WTC11 (cell line): ENCODE measurements around the gene PANK4. TPM values are rescaled to one million over a fixed set of nuclear protein-coding genes. Genes with fewer than 3 reads are reported as not detected.

ENCODE experiments used
- ATAC-seq: fragments of 200-7000 bp; cut with Tn5 transposase; 2 replicates; pipeline ENCODE4 v1.10.0; 2021; ENCODE audit warnings: mild to moderate bottlenecking, moderate library complexity
- CTCF ChIA-PET: fragments of 300-600 bp; sonication (Branson Sonifier 250); formaldehyde crosslinking; loops from one replicate; lab custom pipeline; 2021; ENCODE audit warnings: antibody characterized with exemption; lab: Charles Lee
- POLR2A ChIA-PET: fragments of 350-600 bp; sonication (Branson Sonifier 250); formaldehyde crosslinking; loops from one replicate; lab custom pipeline; 2021; ENCODE audit warnings: antibody characterized with exemption; lab: Charles Lee
- DNase-seq: peaks from one replicate; pipeline ENCODE4 v3.0.0; 2021; ENCODE audit warnings: low spot score
- H3K27ac Mint-ChIP-seq: 2 replicates; pipeline ENCODE4 v1.8.0; 2021; ENCODE audit warnings: mixed read lengths
- H3K27me3 Mint-ChIP-seq: 2 replicates; pipeline ENCODE4 v1.8.0; 2021; ENCODE audit warnings: low read depth, mild to moderate bottlenecking, moderate library complexity, mixed read lengths
- H3K36me3 Mint-ChIP-seq: 2 replicates; pipeline ENCODE4 v1.8.0; 2021; ENCODE audit warnings: mixed read lengths
- H3K4me1 Mint-ChIP-seq: 2 replicates; pipeline ENCODE4 v1.8.0; 2022; ENCODE audit warnings: mixed read lengths
- H3K4me3 Mint-ChIP-seq: 2 replicates; pipeline ENCODE4 v1.8.0; 2021; ENCODE audit warnings: mild to moderate bottlenecking, moderate library complexity, mixed read lengths
- H3K9me3 Mint-ChIP-seq: 2 replicates; pipeline ENCODE4 v1.8.0; 2021; ENCODE audit warnings: mixed read lengths
- ARID4B ChIP-seq: sonication (generic); formaldehyde crosslinking; IDR thresholded peaks from 2 replicates; pipeline ENCODE4 v1.8.0; 2023; ENCODE audit warnings: missing genetic modification reagents, mild to moderate bottlenecking, borderline replicate concordance
- ATF3 ChIP-seq: sonication (generic); formaldehyde crosslinking; conservative IDR thresholded peaks from 2 replicates; pipeline ENCODE4 v1.8.1; 2022; ENCODE audit warnings: mild to moderate bottlenecking, missing genetic modification reagents
- CBFB ChIP-seq: sonication (generic); formaldehyde crosslinking; IDR thresholded peaks from 2 replicates; pipeline ENCODE4 v1.8.1; 2022; ENCODE audit warnings: mild to moderate bottlenecking, low read depth, missing genetic modification reagents
- CREB1 ChIP-seq: sonication (generic); formaldehyde crosslinking; IDR thresholded peaks from 2 replicates; pipeline ENCODE4 v1.8.0; 2023; ENCODE audit warnings: mild to moderate bottlenecking, missing genetic modification reagents
- E2F4 ChIP-seq: sonication (generic); formaldehyde crosslinking; IDR thresholded peaks from 2 replicates; pipeline ENCODE4 v1.8.1; 2022; ENCODE audit warnings: low read depth, mild to moderate bottlenecking, moderate library complexity, missing genetic modification reagents, borderline replicate concordance
- ELF4 ChIP-seq: sonication (generic); formaldehyde crosslinking; IDR thresholded peaks from 2 replicates; pipeline ENCODE4 v1.8.1; 2022; ENCODE audit warnings: low read depth, mild to moderate bottlenecking, moderate library complexity, missing genetic modification reagents
- ESRRA ChIP-seq: sonication (generic); formaldehyde crosslinking; IDR thresholded peaks from 2 replicates; pipeline ENCODE4 v1.8.1; 2022; ENCODE audit warnings: mild to moderate bottlenecking, missing genetic modification reagents, borderline replicate concordance
- ETV6 ChIP-seq: sonication (generic); formaldehyde crosslinking; IDR thresholded peaks from 2 replicates; pipeline ENCODE4 v1.8.1; 2022; ENCODE audit warnings: mild to moderate bottlenecking, missing genetic modification reagents
- FOXJ3 ChIP-seq: sonication (generic); formaldehyde crosslinking; IDR thresholded peaks from 2 replicates; pipeline ENCODE4 v1.9.0; 2021; ENCODE audit warnings: missing genetic modification reagents, mild to moderate bottlenecking, borderline replicate concordance
- FOXK1 ChIP-seq: sonication (generic); formaldehyde crosslinking; IDR thresholded peaks from 2 replicates; pipeline ENCODE4 v1.8.0; 2022; ENCODE audit warnings: mild to moderate bottlenecking, moderate library complexity, missing genetic modification reagents
- GTF2I ChIP-seq: fragments of 250-450 bp; sonication (Bioruptor Pico); conservative IDR thresholded peaks from 2 replicates; pipeline ENCODE4 v1.4.0; 2021; ENCODE audit warnings: mild to moderate bottlenecking
- IRF1 ChIP-seq: sonication (generic); formaldehyde crosslinking; IDR thresholded peaks from 2 replicates; pipeline ENCODE4 v1.8.0; 2023; ENCODE audit warnings: missing genetic modification reagents
- JUN ChIP-seq: sonication (generic); formaldehyde crosslinking; IDR thresholded peaks from 2 replicates; pipeline ENCODE4 v1.8.0; 2023; ENCODE audit warnings: mild to moderate bottlenecking, missing genetic modification reagents
- MXD4 ChIP-seq: fragments of 250-450 bp; sonication (Bioruptor Pico); IDR thresholded peaks from 2 replicates; pipeline ENCODE4 v1.8.0; 2021; ENCODE audit warnings: mild to moderate bottlenecking, moderate library complexity, borderline replicate concordance
- OVOL2 ChIP-seq: fragments of 250-450 bp; sonication (Bioruptor Pico); IDR thresholded peaks from 2 replicates; pipeline ENCODE4 v1.9.0; 2021; ENCODE audit warnings: mild to moderate bottlenecking, borderline replicate concordance
- RORB ChIP-seq: fragments of 250-450 bp; sonication (Bioruptor Pico); IDR thresholded peaks from 2 replicates; pipeline ENCODE4 v1.9.0; 2021; ENCODE audit warnings: mild to moderate bottlenecking
- SMAD4 ChIP-seq: sonication (generic); formaldehyde crosslinking; IDR thresholded peaks from 2 replicates; pipeline ENCODE4 v1.8.0; 2022; ENCODE audit warnings: mild to moderate bottlenecking, missing genetic modification reagents
- STAT6 ChIP-seq: sonication (generic); formaldehyde crosslinking; conservative IDR thresholded peaks from 2 replicates; pipeline ENCODE4 v1.8.1; 2023; ENCODE audit warnings: mild to moderate bottlenecking, low read depth, missing genetic modification reagents, moderate library complexity
- TCF7 ChIP-seq: sonication (generic); formaldehyde crosslinking; IDR thresholded peaks from 2 replicates; pipeline ENCODE4 v1.8.0; 2022; ENCODE audit warnings: mild to moderate bottlenecking, low read depth, missing genetic modification reagents, moderate library complexity
- TP53 ChIP-seq: sonication (generic); formaldehyde crosslinking; IDR thresholded peaks from 2 replicates; pipeline ENCODE4 v1.8.1; 2023; ENCODE audit warnings: mild to moderate bottlenecking, missing genetic modification reagents
- ZNF219 ChIP-seq: sonication (generic); formaldehyde crosslinking; IDR thresholded peaks from 2 replicates; pipeline ENCODE4 v1.8.0; 2023; ENCODE audit warnings: missing genetic modification reagents, mild to moderate bottlenecking, borderline replicate concordance
- ZNF317 ChIP-seq: sonication (generic); formaldehyde crosslinking; IDR thresholded peaks from 2 replicates; pipeline ENCODE4 v1.8.1; 2023; ENCODE audit warnings: low read depth, mild to moderate bottlenecking, moderate library complexity, missing genetic modification reagents, borderline replicate concordance
- ZSCAN18 ChIP-seq: fragments of 250-450 bp; sonication (Bioruptor Pico); IDR thresholded peaks from 2 replicates; pipeline ENCODE4 v2.1.2; 2022; ENCODE audit warnings: mild to moderate bottlenecking, moderate library complexity
- total RNA-seq: library from RNA; stranded (reverse); gene quantifications from 3 replicates; pipeline ENCODE4 v1.2.3, GENCODE V29; 2021

PANK4 gene
- total RNA-seq, 1 experiment from 2014 or later: 52.5 TPM

GRCh38 chr1:2502210-2502609 lies 24.2 kb downstream of the PANK4 start (continued):
- TF ChIP-seq ATF3 (CRISPR knock-in tag) (no peak), RORB (CRISPR knock-in tag) (no peak), ZSCAN18 (CRISPR knock-in tag) (no peak), OVOL2 (no peak), E2F4 (CRISPR knock-in tag) (no peak), ZNF317 (no peak)

GRCh38 chr1:2501820-2502119 lies 24.6 kb downstream of the PANK4 start:
- H3K4me1 Mint-ChIP-seq: no peaks in the 10 kb centered on the region
- no peaks in the 10 kb centered on the region for H3K27me3 Mint-ChIP-seq
- DNase-seq: no peak
- no peaks in the 10 kb centered on the region for H3K9me3 Mint-ChIP-seq
- no peak overlapping the region for H3K4me3 Mint-ChIP-seq
- TF ChIP-seq CREB1 (CRISPR knock-in tag) (no peak), IRF1 (CRISPR knock-in tag) (no peak), TP53 (CRISPR knock-in tag) (no peak), SMAD4 (no peak), GTF2I (CRISPR knock-in tag) (no peak), ETV6 (no peak), MXD4 (CRISPR knock-in tag) (no peak), CBFB (no peak), ELF4 (no peak)
- no peak for ATAC-seq
- H3K27ac Mint-ChIP-seq: no peak overlapping the region
- ChIA-PET CTCF (interaction anchor here (1.0 to 1.1 kb wide), 3 partner anchors 25 to 120 kb away, joined by 3 read pairs; partner anchors contain the start of gene PANK4), POLR2A (interaction anchor here (0.6 kb wide), 1 partner anchor 59 kb away, joined by 3 read pairs; no protein-coding TSS in a partner anchor)
- no peaks in the 10 kb centered on the region for H3K36me3 Mint-ChIP-seq

GRCh38 chr1:2501041-2501819 lies 25.2 kb downstream of the PANK4 start:
- POLR2A ChIA-PET: interaction anchor here (0.6 kb wide), 1 partner anchor 59 kb away, joined by 3 read pairs; no protein-coding TSS in a partner anchor
- H3K4me3 Mint-ChIP-seq: no peak overlapping the region
- DNase-seq (no peak), ATAC-seq (no peak)
- H3K36me3 Mint-ChIP-seq: no peaks in the 10 kb centered on the region
- H3K4me1 Mint-ChIP-seq: no peaks in the 10 kb centered on the region
- H3K27me3 Mint-ChIP-seq: no peaks in the 10 kb centered on the region
- CTCF ChIA-PET: interaction anchor here (1.0 to 1.6 kb wide), 3 partner anchors 12 to 120 kb away, joined by 3 to 5 read pairs (median 3); partner anchors contain the start of gene PANK4
- no peaks in the 10 kb centered on the region for H3K9me3 Mint-ChIP-seq
- H3K27ac Mint-ChIP-seq: no peak overlapping the region
- TF ChIP-seq GTF2I (CRISPR knock-in tag) (no peak), FOXJ3 (CRISPR knock-in tag) (no peak), ZNF219 (no peak), ESRRA (CRISPR knock-in tag) (no peak), FOXK1 (no peak), TCF7 (no peak), JUN (CRISPR knock-in tag) (no peak), ARID4B (CRISPR knock-in tag) (no peak), STAT6 (CRISPR knock-in tag) (no peak)
